HCT116 (cell line): ENCODE results near the gene CPA2.

ENCODE experiments used
- ATF3 ChIP-seq: IDR thresholded peaks from 2 replicates; pipeline ENCODE4 v1.6.1; 2012
- CTCF ChIP-seq, 3 experiments: fragments of 200-600 bp in 1 of 3; sonication (generic) in 1 of 3; IDR thresholded peaks in 2 of 3; conservative IDR thresholded peaks in 1 of 3; 2 replicates each; pipeline ENCODE4 v1.5.1; 2012 to 2017; ENCODE audit warnings: low read depth in 2 of 3, low read length in 2 of 3, antibody characterized with exemption in 1 of 3, borderline replicate concordance in 1 of 3, control low read depth in 1 of 3, mild to moderate bottlenecking in 1 of 3, mixed read lengths in 1 of 3, mixed run types in 1 of 3, moderate library complexity in 1 of 3; ENCODE audit not compliant: insufficient read depth in 1 of 3
- EGR1 ChIP-seq: IDR thresholded peaks from 2 replicates; pipeline ENCODE4 v1.6.1; 2012; ENCODE audit warnings: low read depth
- EZH2 ChIP-seq: fragments of 200-600 bp; sonication (generic); IDR thresholded peaks from 2 replicates; pipeline ENCODE4 v1.6.1; 2017; ENCODE audit warnings: antibody characterized with exemption, mixed run types
- EZH2phosphoT487 ChIP-seq: fragments of 200-600 bp; IDR thresholded peaks from 2 replicates; pipeline ENCODE4 v1.6.1; 2018; ENCODE audit warnings: antibody characterized with exemption, borderline replicate concordance
- MAX ChIP-seq: IDR thresholded peaks from 2 replicates; pipeline ENCODE4 v1.6.1; 2012
- POLR2A ChIP-seq: IDR thresholded peaks from 2 replicates; pipeline ENCODE4 v1.7.0; 2011; ENCODE audit warnings: borderline replicate concordance; ENCODE audit not compliant: insufficient read depth, insufficient read length; ENCODE audit errors: extremely low read depth
- POLR2AphosphoS5 ChIP-seq: IDR thresholded peaks from 2 replicates; pipeline ENCODE4 v1.6.1; 2011; ENCODE audit warnings: mild to moderate bottlenecking, low read depth, low read length, moderate library complexity
- REST ChIP-seq: IDR thresholded peaks from 2 replicates; pipeline ENCODE4 v1.6.1; 2012; ENCODE audit warnings: low read depth
- SP1 ChIP-seq: IDR thresholded peaks from 2 replicates; pipeline ENCODE4 v1.6.1; 2012; ENCODE audit warnings: low read depth

GRCh38 chr7:130274296-130274695 is 7.6 kb downstream of the CPA2 start:
- no peak for TF ChIP-seq CTCF (IDR thresholded peaks at IDR 0.05 in 2 of 3, conservative IDR thresholded peaks at IDR 0.05 in 1 of 3; ENCODE audit: borderline replicate concordance in 1 of 3, insufficient read depth in 1 of 3, low read depth in 2 of 3, low read length in 2 of 3)
- TF ChIP-seq SP1, result no peak
- no peak for TF ChIP-seq ATF3
- TF ChIP-seq POLR2A, result no peak
- TF ChIP-seq EGR1, result no peak
- TF ChIP-seq EZH2phosphoT487, result no peak
- no peak for TF ChIP-seq REST
- no peak for TF ChIP-seq POLR2AphosphoS5
- TF ChIP-seq EZH2, result no peak
- TF ChIP-seq MAX, result no peak
